Esophagus muscularis mucosa (tissue), 4 donors: ENCODE results near the gene SPRED1.

ENCODE experiments used
- EP300 ChIP-seq: sonication (generic); formaldehyde crosslinking; IDR thresholded peaks from one replicate; pipeline ENCODE4 v1.6.1; 2017; ENCODE audit warnings: antibody characterized with exemption
- POLR2A ChIP-seq: fragments of 450-650 bp; IDR thresholded peaks from one replicate; pipeline ENCODE4 v1.6.1; 2017; ENCODE audit warnings: antibody characterized with exemption, moderate library complexity, mild to moderate bottlenecking, low read depth
- POLR2AphosphoS5 ChIP-seq, 2 donors: sonication (generic); formaldehyde crosslinking; IDR thresholded peaks; one replicate each; pipeline ENCODE4 v1.6.1; 2017; ENCODE audit warnings: antibody characterized with exemption in 2 of 2
- TF ChIP-seq, protein P1 (sequence below), 3 experiments: fragments of 200-600 bp in 2 of 3; fragments of 450-650 bp in 1 of 3; sonication (generic) in 2 of 3; IDR thresholded peaks; one replicate each; pipeline ENCODE4 v1.5.1; 2017 to 2019; ENCODE audit warnings: antibody characterized with exemption in 3 of 3, mild to moderate bottlenecking in 2 of 3, moderate library complexity in 1 of 3

DNA sequence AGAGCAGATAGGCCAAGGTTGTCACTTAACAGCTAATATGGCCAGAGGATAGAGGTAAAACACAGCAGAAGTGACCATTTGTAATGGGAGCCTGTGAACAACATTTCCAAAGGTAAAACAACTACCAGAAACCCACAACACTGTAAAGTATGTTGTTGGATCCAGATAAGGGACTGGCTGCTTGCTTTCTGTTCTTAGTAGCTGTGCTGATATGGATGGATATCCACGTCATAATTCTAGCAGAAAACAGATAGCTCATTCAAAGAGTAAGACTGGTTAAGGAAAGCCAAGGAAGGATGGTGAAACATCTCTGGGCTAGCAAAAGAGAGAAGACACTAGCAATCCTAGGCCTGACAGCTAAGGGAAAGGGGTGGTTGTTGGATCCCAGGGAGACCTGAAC is 36.9 kb upstream of the SPRED1 start:
- TF ChIP-seq POLR2A (no peak), POLR2AphosphoS5 (IDR thresholded peaks at IDR 0.05) (no peak), EP300 (no peak)
- TF ChIP-seq, protein P1, sequence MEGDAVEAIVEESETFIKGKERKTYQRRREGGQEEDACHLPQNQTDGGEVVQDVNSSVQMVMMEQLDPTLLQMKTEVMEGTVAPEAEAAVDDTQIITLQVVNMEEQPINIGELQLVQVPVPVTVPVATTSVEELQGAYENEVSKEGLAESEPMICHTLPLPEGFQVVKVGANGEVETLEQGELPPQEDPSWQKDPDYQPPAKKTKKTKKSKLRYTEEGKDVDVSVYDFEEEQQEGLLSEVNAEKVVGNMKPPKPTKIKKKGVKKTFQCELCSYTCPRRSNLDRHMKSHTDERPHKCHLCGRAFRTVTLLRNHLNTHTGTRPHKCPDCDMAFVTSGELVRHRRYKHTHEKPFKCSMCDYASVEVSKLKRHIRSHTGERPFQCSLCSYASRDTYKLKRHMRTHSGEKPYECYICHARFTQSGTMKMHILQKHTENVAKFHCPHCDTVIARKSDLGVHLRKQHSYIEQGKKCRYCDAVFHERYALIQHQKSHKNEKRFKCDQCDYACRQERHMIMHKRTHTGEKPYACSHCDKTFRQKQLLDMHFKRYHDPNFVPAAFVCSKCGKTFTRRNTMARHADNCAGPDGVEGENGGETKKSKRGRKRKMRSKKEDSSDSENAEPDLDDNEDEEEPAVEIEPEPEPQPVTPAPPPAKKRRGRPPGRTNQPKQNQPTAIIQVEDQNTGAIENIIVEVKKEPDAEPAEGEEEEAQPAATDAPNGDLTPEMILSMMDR (IDR thresholded peaks at IDR 0.05), result no peak
